Gastroesophageal sphincter (tissue), 3 donors: Measurements from ENCODE around the gene AGBL2.

Experiments
- EP300 ChIP-seq: sonication (generic); formaldehyde crosslinking; IDR thresholded peaks from one replicate; pipeline ENCODE4 v1.6.1; 2017; ENCODE audit warnings: antibody characterized with exemption, mild to moderate bottlenecking
- POLR2A ChIP-seq, 2 donors: fragments of 450-650 bp; IDR thresholded peaks; one replicate each; pipeline ENCODE4 v1.6.1; 2017; ENCODE audit warnings: antibody characterized with exemption in 2 of 2, mild to moderate bottlenecking in 2 of 2, moderate library complexity in 1 of 2
- POLR2AphosphoS5 ChIP-seq: sonication (generic); formaldehyde crosslinking; IDR thresholded peaks from one replicate; pipeline ENCODE4 v1.6.1; 2017; ENCODE audit warnings: antibody characterized with exemption
- TF ChIP-seq, protein P1 (sequence below), 4 experiments: fragments of 200-600 bp in 2 of 4; fragments of 450-650 bp in 2 of 4; sonication (generic) in 1 of 4; IDR thresholded peaks; one replicate each; pipeline ENCODE4 v1.5.1; 2017 to 2019; ENCODE audit warnings: antibody characterized with exemption in 4 of 4, mild to moderate bottlenecking in 2 of 4, moderate library complexity in 2 of 4

DNA sequence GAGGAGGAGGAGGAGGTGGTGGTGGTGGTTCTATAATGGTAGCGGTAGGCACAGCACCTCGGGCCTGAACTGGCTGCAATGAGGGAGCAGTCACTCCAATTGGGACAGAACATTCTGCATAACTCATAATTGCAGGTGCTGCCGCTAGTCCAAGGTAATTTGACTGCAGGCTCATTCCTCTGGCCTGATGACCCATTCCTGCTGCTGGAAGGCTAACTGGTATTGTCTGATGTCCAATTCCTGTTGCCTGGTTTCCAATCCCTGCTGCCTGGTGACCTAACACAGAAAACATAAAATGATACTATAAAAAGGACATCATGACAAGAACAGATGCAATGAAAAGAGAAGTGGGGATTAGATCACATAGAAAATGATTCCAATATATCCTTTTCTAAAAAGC is 7.9 kb upstream of the AGBL2 start:
- TF ChIP-seq, protein P1, sequence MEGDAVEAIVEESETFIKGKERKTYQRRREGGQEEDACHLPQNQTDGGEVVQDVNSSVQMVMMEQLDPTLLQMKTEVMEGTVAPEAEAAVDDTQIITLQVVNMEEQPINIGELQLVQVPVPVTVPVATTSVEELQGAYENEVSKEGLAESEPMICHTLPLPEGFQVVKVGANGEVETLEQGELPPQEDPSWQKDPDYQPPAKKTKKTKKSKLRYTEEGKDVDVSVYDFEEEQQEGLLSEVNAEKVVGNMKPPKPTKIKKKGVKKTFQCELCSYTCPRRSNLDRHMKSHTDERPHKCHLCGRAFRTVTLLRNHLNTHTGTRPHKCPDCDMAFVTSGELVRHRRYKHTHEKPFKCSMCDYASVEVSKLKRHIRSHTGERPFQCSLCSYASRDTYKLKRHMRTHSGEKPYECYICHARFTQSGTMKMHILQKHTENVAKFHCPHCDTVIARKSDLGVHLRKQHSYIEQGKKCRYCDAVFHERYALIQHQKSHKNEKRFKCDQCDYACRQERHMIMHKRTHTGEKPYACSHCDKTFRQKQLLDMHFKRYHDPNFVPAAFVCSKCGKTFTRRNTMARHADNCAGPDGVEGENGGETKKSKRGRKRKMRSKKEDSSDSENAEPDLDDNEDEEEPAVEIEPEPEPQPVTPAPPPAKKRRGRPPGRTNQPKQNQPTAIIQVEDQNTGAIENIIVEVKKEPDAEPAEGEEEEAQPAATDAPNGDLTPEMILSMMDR (IDR thresholded peaks at IDR 0.05): no peak
- TF ChIP-seq POLR2AphosphoS5: no peak
- TF ChIP-seq POLR2A (IDR thresholded peaks at IDR 0.05): no peak
- TF ChIP-seq EP300: no peak
